ENCODE measurements around the gene FHOD3.
"Not testable (repeated sequence)": the region's sequence is repeated elsewhere in the genome, so short reads cannot be mapped to it uniquely, and the experiment has no call there.

Gene FHOD3

GRCh38 chr18:36708366-36708765 lies 410.9 kb downstream of the FHOD3 start:
- Histone ChIP-seq H3K4me3 (ENCODE audit: low read depth, low read length) (no peak overlapping the region), H3K27ac (ENCODE audit: low read depth, low read length) (no peak overlapping the region), H3K9ac (ENCODE audit: low read depth, low read length) (no peak overlapping the region), H3K27me3 (ENCODE audit: control insufficient read depth, insufficient read depth, low read length) (no peaks in the 10 kb centered on the region), H3K4me1 (ENCODE audit: control insufficient read depth, insufficient read depth, low read length) (no peaks in the 10 kb centered on the region), H3K36me3 (ENCODE audit: control insufficient read depth, insufficient read depth, low read length) (no peaks in the 10 kb centered on the region), H3K9me3 (ENCODE audit: control insufficient read depth, insufficient read depth, low read length) (no peaks in the 10 kb centered on the region)

- no peak overlapping the region for H3K9ac ChIP-seq (ENCODE audit: low read depth, low read length)
- no peaks in the 10 kb centered on the region for H3K27me3 ChIP-seq (ENCODE audit: control insufficient read depth, insufficient read depth, low read length)
- H3K4me1 ChIP-seq (ENCODE audit: control insufficient read depth, insufficient read depth, low read length), result no peaks in the 10 kb centered on the region
- H3K36me3 ChIP-seq (ENCODE audit: control insufficient read depth, insufficient read depth, low read length), result no peaks in the 10 kb centered on the region
- H3K27ac ChIP-seq (ENCODE audit: low read depth, low read length), result no peak overlapping the region
- H3K4me3 ChIP-seq (ENCODE audit: low read depth, low read length), result no peak overlapping the region
- no peaks in the 10 kb centered on the region for H3K9me3 ChIP-seq (ENCODE audit: control insufficient read depth, insufficient read depth, low read length)
Observed at GRCh38 chr18:36709315-36709714, 411.8 kb downstream of the FHOD3 start.

- Histone ChIP-seq H3K36me3 (ENCODE audit: control insufficient read depth, insufficient read depth, low read length) (no peaks in the 10 kb centered on the region), H3K4me3 (ENCODE audit: low read depth, low read length) (no peak overlapping the region), H3K27ac (ENCODE audit: low read depth, low read length) (no peak overlapping the region), H3K27me3 (ENCODE audit: control insufficient read depth, insufficient read depth, low read length) (no peaks in the 10 kb centered on the region), H3K4me1 (ENCODE audit: control insufficient read depth, insufficient read depth, low read length) (no peaks in the 10 kb centered on the region), H3K9me3 (ENCODE audit: control insufficient read depth, insufficient read depth, low read length) (no peaks in the 10 kb centered on the region), H3K9ac (ENCODE audit: low read depth, low read length) (no peak overlapping the region)
Observed at GRCh38 chr18:36711014-36711725, 413.7 kb downstream of the FHOD3 start.

GRCh38 chr18:36711813-36712444 lies 414.4 kb downstream of the FHOD3 start:
- Histone ChIP-seq H3K27me3 (ENCODE audit: control insufficient read depth, insufficient read depth, low read length) (no peaks in the 10 kb centered on the region), H3K9me3 (ENCODE audit: control insufficient read depth, insufficient read depth, low read length) (no peaks in the 10 kb centered on the region), H3K4me3 (ENCODE audit: low read depth, low read length) (no peak overlapping the region), H3K36me3 (ENCODE audit: control insufficient read depth, insufficient read depth, low read length) (no peaks in the 10 kb centered on the region), H3K27ac (ENCODE audit: low read depth, low read length) (no peak overlapping the region), H3K9ac (ENCODE audit: low read depth, low read length) (no peak overlapping the region), H3K4me1 (ENCODE audit: control insufficient read depth, insufficient read depth, low read length) (no peaks in the 10 kb centered on the region)

DNA sequence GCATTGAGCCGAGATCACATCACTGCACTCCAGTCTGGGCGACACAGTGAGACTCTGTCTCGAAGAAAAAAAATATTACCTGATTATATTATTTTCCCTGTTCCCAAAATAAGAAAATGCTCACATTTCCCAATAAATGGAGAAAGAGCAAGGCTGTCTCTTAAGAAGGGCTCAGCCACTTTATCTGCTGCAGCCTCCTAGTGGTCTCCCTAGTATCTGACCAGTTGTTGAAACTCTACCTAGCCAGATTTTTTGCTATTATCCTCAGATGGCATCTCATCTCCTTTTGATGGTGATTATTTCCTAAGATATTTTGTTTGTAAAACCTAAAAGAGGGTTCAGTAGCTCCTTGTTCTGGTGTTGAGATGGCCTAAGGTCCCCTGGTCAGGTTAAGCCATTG lies 417.0 kb downstream of the FHOD3 start:
- no peak overlapping the region for H3K9ac ChIP-seq (ENCODE audit: low read depth, low read length)
- H3K36me3 ChIP-seq (ENCODE audit: control insufficient read depth, insufficient read depth, low read length), result no peaks in the 10 kb centered on the region
- no peak overlapping the region for H3K4me3 ChIP-seq (ENCODE audit: low read depth, low read length)
- H3K9me3 ChIP-seq (ENCODE audit: control insufficient read depth, insufficient read depth, low read length), result no peaks in the 10 kb centered on the region
- H3K4me1 ChIP-seq (ENCODE audit: control insufficient read depth, insufficient read depth, low read length), result no peaks in the 10 kb centered on the region
- H3K27ac ChIP-seq (ENCODE audit: low read depth, low read length), result no peak overlapping the region
- H3K27me3 ChIP-seq (ENCODE audit: control insufficient read depth, insufficient read depth, low read length), result no peaks in the 10 kb centered on the region

DNA sequence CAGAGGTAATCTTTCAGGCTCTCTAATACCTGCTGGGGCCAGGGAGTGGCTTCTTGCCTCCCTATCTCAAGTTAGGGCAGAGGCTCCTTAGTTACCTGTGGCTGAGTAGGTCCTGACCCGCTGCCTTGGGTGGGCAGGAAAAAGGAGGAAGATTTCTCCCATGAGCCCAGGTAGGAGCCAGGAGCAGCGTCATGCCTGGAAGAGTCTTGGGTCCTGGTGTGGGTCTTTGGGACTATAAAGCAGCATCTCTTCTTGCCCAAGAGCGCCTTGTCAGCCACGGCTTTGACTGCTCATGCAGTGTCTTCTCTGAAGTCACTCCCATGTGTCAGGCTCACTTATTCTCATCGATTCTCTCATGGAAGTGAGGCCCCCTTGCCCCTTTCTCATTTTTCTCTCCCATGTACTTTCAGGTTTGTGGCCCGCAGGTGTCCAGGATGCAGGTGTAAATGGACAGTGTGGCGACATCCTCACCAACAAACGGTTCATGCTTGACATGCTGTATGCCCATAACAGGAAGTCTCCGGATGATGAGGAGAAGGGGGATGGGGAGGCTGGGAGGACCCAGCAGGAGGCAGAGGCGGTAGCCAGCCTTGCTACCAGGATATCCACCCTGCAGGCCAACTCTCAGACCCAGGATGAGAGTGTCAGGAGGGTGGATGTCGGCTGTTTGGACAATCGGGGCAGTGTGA lies 420.1 kb downstream of the FHOD3 start:
- Histone ChIP-seq H3K27me3 (ENCODE audit: control insufficient read depth, insufficient read depth, low read length) (no peaks in the 10 kb centered on the region), H3K9me3 (ENCODE audit: control insufficient read depth, insufficient read depth, low read length) (no peaks in the 10 kb centered on the region), H3K36me3 (ENCODE audit: control insufficient read depth, insufficient read depth, low read length) (no peaks in the 10 kb centered on the region), H3K4me3 (ENCODE audit: low read depth, low read length) (no peak overlapping the region), H3K27ac (ENCODE audit: low read depth, low read length) (no peak overlapping the region), H3K4me1 (ENCODE audit: control insufficient read depth, insufficient read depth, low read length) (no peaks in the 10 kb centered on the region), H3K9ac (ENCODE audit: low read depth, low read length) (no peak overlapping the region)

DNA sequence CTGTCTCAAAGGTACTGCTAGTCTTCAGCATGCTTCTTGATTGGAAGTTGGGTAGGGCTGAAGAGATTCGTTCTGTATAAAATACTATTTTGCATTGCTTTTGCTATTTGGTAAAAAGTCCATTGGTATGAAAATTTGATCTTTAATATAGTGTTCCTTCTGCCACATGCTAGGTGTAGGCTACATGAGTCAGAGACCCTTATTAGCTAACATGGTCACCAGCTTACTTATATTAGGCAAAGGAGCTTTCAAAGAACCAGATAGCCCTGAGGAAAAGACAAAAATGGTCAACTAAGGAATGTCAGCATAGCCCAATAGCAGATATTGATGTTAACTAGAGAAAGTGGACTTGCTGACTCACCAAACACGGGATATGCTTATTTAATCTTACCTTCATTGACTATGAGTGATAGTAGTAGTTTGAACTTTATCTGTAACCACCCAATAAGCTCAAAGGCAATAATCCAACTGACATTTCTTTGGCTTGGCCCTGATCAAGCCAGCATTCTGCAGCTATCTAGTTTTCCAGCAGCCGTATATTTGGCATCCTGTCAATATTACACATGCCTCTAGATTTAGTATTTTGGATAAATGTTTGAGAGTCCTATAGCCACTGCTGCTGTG lies 421.3 kb downstream of the FHOD3 start:
- no peak overlapping the region for H3K27ac ChIP-seq (ENCODE audit: low read depth, low read length)
- H3K9ac ChIP-seq (ENCODE audit: low read depth, low read length), result no peak overlapping the region
- no peaks in the 10 kb centered on the region for H3K9me3 ChIP-seq (ENCODE audit: control insufficient read depth, insufficient read depth, low read length)
- H3K36me3 ChIP-seq (ENCODE audit: control insufficient read depth, insufficient read depth, low read length), result no peaks in the 10 kb centered on the region
- no peaks in the 10 kb centered on the region for H3K4me1 ChIP-seq (ENCODE audit: control insufficient read depth, insufficient read depth, low read length)
- H3K27me3 ChIP-seq (ENCODE audit: control insufficient read depth, insufficient read depth, low read length), result no peaks in the 10 kb centered on the region
- no peak overlapping the region for H3K4me3 ChIP-seq (ENCODE audit: low read depth, low read length)

DNA sequence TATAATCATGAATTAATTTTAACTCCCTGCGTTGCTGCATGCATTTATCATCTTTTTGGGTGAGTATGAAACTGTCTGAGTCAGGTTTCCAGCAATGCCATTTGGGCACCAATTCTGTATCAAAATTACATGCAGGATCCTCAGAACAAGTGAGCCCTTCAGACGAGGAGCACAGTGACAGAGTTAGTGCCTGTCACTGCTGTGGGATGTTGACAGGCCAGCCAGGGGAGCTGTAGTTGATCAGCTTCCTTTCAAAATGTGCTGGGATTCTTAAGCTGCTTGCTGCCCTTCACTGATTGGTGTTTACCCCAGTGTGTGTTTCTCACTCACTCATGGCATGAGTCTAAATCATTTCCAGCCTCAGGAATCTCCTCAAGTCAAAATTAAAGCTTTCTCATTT lies 422.1 kb downstream of the FHOD3 start:
- Histone ChIP-seq H3K36me3 (ENCODE audit: control insufficient read depth, insufficient read depth, low read length) (no peaks in the 10 kb centered on the region), H3K9me3 (ENCODE audit: control insufficient read depth, insufficient read depth, low read length) (no peaks in the 10 kb centered on the region), H3K27ac (ENCODE audit: low read depth, low read length) (no peak overlapping the region), H3K9ac (ENCODE audit: low read depth, low read length) (no peak overlapping the region), H3K27me3 (ENCODE audit: control insufficient read depth, insufficient read depth, low read length) (no peaks in the 10 kb centered on the region), H3K4me1 (ENCODE audit: control insufficient read depth, insufficient read depth, low read length) (no peaks in the 10 kb centered on the region), H3K4me3 (ENCODE audit: low read depth, low read length) (no peak overlapping the region)

GRCh38 chr18:36721351-36721750 lies 423.8 kb downstream of the FHOD3 start:
- not testable (repeated sequence) for H3K27me3 ChIP-seq (ENCODE audit: control insufficient read depth, insufficient read depth, low read length); H3K9ac ChIP-seq (ENCODE audit: low read depth, low read length); H3K9me3 ChIP-seq (ENCODE audit: control insufficient read depth, insufficient read depth, low read length); H3K4me3 ChIP-seq (ENCODE audit: low read depth, low read length); H3K4me1 ChIP-seq (ENCODE audit: control insufficient read depth, insufficient read depth, low read length); H3K36me3 ChIP-seq (ENCODE audit: control insufficient read depth, insufficient read depth, low read length); H3K27ac ChIP-seq (ENCODE audit: low read depth, low read length)

DNA sequence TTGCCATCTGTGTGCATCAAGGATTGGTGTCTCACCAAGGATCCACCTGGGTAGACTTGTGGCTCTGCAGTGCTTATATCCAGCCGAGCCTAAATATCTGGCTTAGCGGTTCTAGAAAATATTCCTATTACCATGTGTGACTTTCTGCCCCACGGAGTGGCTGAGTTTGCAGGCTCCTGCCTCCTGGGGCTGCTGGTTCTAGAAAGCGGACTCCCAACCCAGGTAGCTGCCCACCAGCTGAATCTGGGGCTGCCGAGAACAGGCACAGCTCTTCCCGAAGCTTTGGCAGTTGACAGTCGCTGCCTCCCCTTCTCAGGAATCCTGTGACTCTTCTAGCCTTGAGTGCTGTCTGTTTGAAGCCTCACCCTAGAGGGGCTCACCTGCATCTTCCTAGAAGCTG lies 426.7 kb downstream of the FHOD3 start:
- Histone ChIP-seq H3K27ac (ENCODE audit: low read depth, low read length) (no peak overlapping the region), H3K4me3 (ENCODE audit: low read depth, low read length) (no peak overlapping the region), H3K9ac (ENCODE audit: low read depth, low read length) (no peak overlapping the region), H3K4me1 (ENCODE audit: control insufficient read depth, insufficient read depth, low read length) (no peaks in the 10 kb centered on the region), H3K36me3 (ENCODE audit: control insufficient read depth, insufficient read depth, low read length) (no peaks in the 10 kb centered on the region), H3K27me3 (ENCODE audit: control insufficient read depth, insufficient read depth, low read length) (no peaks in the 10 kb centered on the region), H3K9me3 (ENCODE audit: control insufficient read depth, insufficient read depth, low read length) (no peaks in the 10 kb centered on the region)

GRCh38 chr18:36724591-36725001 lies 427.1 kb downstream of the FHOD3 start:
- H3K27ac ChIP-seq (ENCODE audit: low read depth, low read length), result no peak overlapping the region
- no peaks in the 10 kb centered on the region for H3K4me1 ChIP-seq (ENCODE audit: control insufficient read depth, insufficient read depth, low read length)
- H3K9me3 ChIP-seq (ENCODE audit: control insufficient read depth, insufficient read depth, low read length), result no peaks in the 10 kb centered on the region
- no peak overlapping the region for H3K9ac ChIP-seq (ENCODE audit: low read depth, low read length)
- no peak overlapping the region for H3K4me3 ChIP-seq (ENCODE audit: low read depth, low read length)
- no peaks in the 10 kb centered on the region for H3K27me3 ChIP-seq (ENCODE audit: control insufficient read depth, insufficient read depth, low read length)
- H3K36me3 ChIP-seq (ENCODE audit: control insufficient read depth, insufficient read depth, low read length), result no peaks in the 10 kb centered on the region
